T47D (cell line): ENCODE data around the gene DCLK2.

Experiments
- DNase-seq, 2 experiments: peaks; one replicate each; pipeline versions ENCODE4 v3.0.0 to v3.0.0-alpha.2; 2011 to 2012; ENCODE audit warnings: low read depth in 1 of 2, low spot score in 1 of 2
- JUND ChIP-seq: IDR thresholded peaks from 2 replicates; pipeline ENCODE4 v1.6.1; 2012; ENCODE audit warnings: low read depth
- in situ Hi-C: cut with HindIII; loops from 2 replicates; pipeline ENCODE4 v1.10.0; 2016; ENCODE audit warnings: low sequenced_read_pairs, low pct_unique_long_range_greater_than_20kb

Gene DCLK2

DNA sequence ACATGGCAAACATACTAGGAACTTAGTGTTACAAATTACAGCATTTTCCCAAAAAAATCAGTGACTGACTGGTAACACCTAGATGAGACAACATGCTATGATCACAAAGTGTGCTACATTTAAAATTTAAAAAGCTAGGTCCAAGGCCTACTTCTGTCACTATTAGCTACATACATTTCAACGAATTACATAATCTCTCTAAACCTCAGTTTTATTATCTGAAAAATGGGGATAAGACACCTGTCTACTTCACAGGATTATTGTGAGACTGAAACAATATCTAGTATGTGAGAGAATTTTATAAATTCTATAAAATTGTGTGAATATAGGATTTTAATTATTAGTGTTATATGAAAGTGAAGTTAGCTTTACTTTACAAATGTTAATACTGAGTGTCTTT, 228.5 kb downstream of the DCLK2 start:
- in situ Hi-C loops = no loop called here
- TF ChIP-seq JUND = no peak
- DNase-seq = no peak
